Mesothelial cell of epicardium (in vitro differentiated cells): ENCODE results near the gene PITPNM3. TPM values are rescaled to one million over a fixed set of nuclear protein-coding genes. Genes with fewer than 3 reads are reported as not detected.
A peak's percentile ranks its signal among the peaks of the same experiment; 100 is the strongest.

Experiments
- DNase-seq, 2 experiments: peaks; one replicate each; pipeline ENCODE4 v3.0.0; 2021; ENCODE audit warnings: low spot score in 2 of 2; ENCODE audit not compliant: unreplicated experiment in 2 of 2
- H3K27ac Mint-ChIP-seq: 2 replicates; pipeline ENCODE4 v1.8.0; 2021; ENCODE audit warnings: mixed read lengths
- H3K27me3 Mint-ChIP-seq: 2 replicates; pipeline ENCODE4 v1.8.0; 2021; ENCODE audit warnings: low read depth, mixed read lengths
- H3K36me3 Mint-ChIP-seq: 2 replicates; pipeline ENCODE4 v1.8.0; 2021; ENCODE audit warnings: mixed read lengths
- H3K4me1 Mint-ChIP-seq: 2 replicates; pipeline ENCODE4 v1.8.0; 2021; ENCODE audit warnings: mixed read lengths
- H3K4me3 Mint-ChIP-seq: 2 replicates; pipeline ENCODE4 v1.8.0; 2021; ENCODE audit warnings: mild to moderate bottlenecking, moderate library complexity, mixed read lengths
- H3K9me3 Mint-ChIP-seq: 2 replicates; pipeline ENCODE4 v1.8.0; 2021; ENCODE audit warnings: mixed read lengths
- CTCF ChIP-seq: fragments of 200-600 bp; sonication (generic); IDR thresholded peaks from one replicate; pipeline ENCODE4 v1.5.0; 2021; ENCODE audit warnings: antibody characterized with exemption; ENCODE audit not compliant: unreplicated experiment
- total RNA-seq: library from RNA; stranded (reverse); gene quantifications from 3 replicates; pipeline ENCODE4 v1.2.1, GENCODE V29; 2021

PITPNM3 gene
- total RNA-seq, 1 donor from 2014 or later = 2.3 TPM

GRCh38 chr17:6560496-6560895 is 4.1 kb upstream of the PITPNM3 start:
- Mint-ChIP-seq H3K27me3 (peaks cover 47% of the 10 kb centered on the region), H3K4me3 (no peak overlapping the region), H3K27ac (no peak overlapping the region), H3K36me3 (peaks cover 1% of the 10 kb centered on the region), H3K9me3 (no peaks in the 10 kb centered on the region), H3K4me1 (peaks cover 7% of the 10 kb centered on the region)
- DNase-seq = no peak
- no peak for TF ChIP-seq CTCF

GRCh38 chr17:6559753-6560215 is 3.4 kb upstream of the PITPNM3 start:
- Mint-ChIP-seq H3K36me3 (peaks cover 1% of the 10 kb centered on the region), H3K4me1 (peaks cover 14% of the 10 kb centered on the region), H3K27me3 (peaks cover 54% of the 10 kb centered on the region), H3K4me3 (no peak overlapping the region), H3K27ac (no peak overlapping the region), H3K9me3 (no peaks in the 10 kb centered on the region)
- no peak for TF ChIP-seq CTCF
- DNase-seq = no peak

DNA sequence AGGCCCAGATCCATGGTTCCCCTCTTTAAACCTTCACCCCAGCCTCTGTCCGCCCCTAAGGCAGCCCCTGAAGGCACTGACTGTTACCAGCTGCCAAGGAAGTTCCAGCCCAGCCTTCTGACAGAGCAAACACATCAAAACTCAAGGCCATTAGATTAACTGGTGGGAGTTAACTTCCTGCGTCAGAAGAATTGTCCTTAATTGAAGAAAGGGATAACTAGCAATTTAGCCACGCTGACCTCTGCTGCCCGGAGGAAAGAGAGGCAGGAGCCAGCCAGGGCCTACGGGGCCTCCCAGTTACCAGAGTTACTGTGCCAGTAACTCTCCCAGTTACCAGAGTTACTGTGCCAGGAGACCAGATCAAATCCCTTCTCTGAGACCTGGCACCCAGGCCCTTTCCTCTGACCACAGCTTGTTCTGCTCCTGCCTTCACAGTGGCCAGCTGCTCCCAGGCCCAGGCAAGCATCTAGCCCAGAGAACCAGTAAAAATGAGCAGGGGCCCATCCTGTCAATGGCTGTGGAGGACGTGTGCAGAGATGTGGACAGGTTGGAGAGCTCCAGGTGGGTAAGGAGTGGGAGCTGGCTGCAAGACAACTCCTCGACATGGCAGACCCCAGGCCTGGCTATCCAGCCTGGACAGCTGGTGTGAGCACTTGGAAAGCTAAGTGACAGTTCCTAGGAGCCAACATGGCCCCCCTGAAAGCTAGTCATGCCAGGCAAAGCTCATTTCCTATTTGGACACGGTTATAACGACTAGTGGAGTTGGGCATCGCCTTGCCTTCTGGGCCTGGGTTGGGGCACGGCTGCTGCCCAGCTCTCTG is 2.8 kb upstream of the PITPNM3 start:
- H3K27ac Mint-ChIP-seq = no peak overlapping the region
- no peak for TF ChIP-seq CTCF
- DNase-seq = no peak
- peaks cover 1% of the 10 kb centered on the region for H3K36me3 Mint-ChIP-seq
- H3K4me3 Mint-ChIP-seq = no peak overlapping the region
- no peaks in the 10 kb centered on the region for H3K9me3 Mint-ChIP-seq
- peaks cover 16% of the 10 kb centered on the region for H3K4me1 Mint-ChIP-seq
- H3K27me3 Mint-ChIP-seq = peaks cover 60% of the 10 kb centered on the region

- no peak for DNase-seq
- Mint-ChIP-seq H3K27ac (no peak overlapping the region), H3K9me3 (no peaks in the 10 kb centered on the region), H3K4me1 (peaks cover 17% of the 10 kb centered on the region), H3K27me3 (peaks cover 69% of the 10 kb centered on the region), H3K4me3 (no peak overlapping the region), H3K36me3 (no peaks in the 10 kb centered on the region)
- no peak for TF ChIP-seq CTCF
These were observed 1.9 kb upstream of the PITPNM3 start for GRCh38 chr17:6558276-6558675.

DNA sequence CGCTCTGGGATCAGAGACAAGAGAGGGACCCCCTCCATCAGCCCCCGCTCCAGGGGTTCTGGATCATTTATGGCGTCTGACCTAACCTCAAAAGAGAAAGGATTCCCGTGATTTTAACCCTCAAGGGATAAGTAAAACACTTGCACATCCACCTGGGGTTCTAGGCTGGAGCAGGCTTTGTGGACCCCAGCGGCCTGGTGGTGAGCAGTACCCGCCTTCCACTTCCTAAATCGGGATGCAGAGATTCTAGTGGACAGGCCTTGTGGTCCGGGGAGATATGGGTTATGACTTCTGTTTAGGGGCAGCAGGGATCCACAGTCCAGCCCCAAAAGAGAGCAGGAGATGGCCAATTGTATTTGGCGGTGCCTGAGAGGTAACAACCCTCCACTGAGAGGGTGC is 684 bp upstream of the PITPNM3 start:
- peaks cover 25% of the 10 kb centered on the region for H3K4me1 Mint-ChIP-seq
- peaks cover 72% of the 10 kb centered on the region for H3K27me3 Mint-ChIP-seq
- no peak for TF ChIP-seq CTCF
- no peaks in the 10 kb centered on the region for H3K9me3 Mint-ChIP-seq
- no peaks in the 10 kb centered on the region for H3K36me3 Mint-ChIP-seq
- H3K27ac Mint-ChIP-seq = no peak overlapping the region
- DNase-seq = no peak
- peak overlapping the region; percentile 63 for H3K4me3 Mint-ChIP-seq
